HG03571 (cell line): Measurements from ENCODE around the gene AK1.

Source experiments
- ATAC-seq: cut with Tn5 transposase; IDR thresholded peaks from one replicate; pipeline ENCODE4 v1.9.1; 2021; ENCODE audit not compliant: unreplicated experiment

AK1 gene

GRCh38 chr9:127825319-127826051 lies 52.0 kb downstream of the AK1 start:
- no peak for ATAC-seq

DNA sequence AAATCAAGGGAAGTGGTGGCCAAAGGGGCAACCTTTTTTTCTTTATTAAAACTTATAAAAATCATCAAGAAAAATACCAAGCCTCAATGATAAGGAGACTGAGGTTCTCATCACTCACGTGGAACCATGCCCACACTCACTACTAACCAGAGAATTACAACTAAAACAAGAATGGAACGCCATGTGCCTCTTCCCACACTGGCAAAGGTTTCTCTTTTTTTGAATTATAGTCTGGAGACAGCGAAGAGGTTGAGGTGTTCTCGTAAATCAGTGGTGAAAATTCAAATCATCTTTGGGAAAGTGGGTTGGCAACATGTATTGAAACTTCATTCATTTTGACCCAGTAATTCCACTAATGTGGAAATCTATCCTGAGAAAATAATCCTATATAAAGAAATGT lies 55.4 kb downstream of the AK1 start:
- ATAC-seq, result no peak

DNA sequence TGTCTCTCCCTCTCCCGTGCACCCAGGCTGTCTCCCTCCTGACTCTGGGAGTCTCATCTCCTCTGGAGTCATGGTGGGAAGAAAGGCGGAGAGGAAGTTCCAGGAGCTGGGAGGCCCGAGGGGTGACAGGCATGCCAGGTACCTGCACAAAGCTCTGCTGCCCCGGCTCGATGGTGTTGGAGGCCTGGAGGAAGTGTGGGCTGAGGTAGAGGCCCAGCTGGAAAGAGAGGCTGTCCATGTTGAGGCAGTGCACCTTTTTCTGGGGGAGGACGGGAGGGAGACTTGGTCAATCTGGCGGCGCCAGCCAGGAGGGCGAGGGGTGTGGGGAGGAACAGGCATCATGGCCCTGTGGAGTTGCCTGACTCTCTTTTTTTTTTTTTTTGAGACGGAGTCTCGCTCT lies 58.9 kb downstream of the AK1 start:
- no peak for ATAC-seq

DNA sequence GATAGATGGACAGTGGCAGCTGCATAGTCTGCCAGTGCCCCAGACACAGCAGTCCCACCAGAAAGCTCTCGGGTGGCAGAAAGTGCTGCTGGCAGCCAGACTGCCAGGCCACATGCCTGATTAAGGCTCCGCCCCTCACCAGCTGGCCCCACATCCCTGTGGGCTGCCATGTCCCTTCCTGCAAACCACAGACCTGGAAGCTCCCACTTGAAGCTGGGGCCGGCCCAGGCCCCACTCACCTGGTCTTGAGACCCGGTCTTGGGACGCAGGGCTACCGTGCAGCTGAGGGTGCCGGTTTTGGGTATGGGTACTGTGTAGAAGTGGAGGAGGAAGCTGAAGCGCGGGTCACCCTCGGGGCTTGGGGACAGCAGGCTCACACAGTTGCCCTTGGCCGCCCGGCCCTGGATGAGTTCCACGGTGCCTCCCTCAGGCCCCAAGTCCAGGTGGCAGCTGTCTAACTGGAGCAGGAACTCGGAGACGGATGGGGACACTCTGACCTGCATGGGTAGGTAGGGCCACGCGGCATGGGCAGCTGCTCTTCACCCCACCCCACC lies 59.5 kb downstream of the AK1 start:
- ATAC-seq, result no peak

DNA sequence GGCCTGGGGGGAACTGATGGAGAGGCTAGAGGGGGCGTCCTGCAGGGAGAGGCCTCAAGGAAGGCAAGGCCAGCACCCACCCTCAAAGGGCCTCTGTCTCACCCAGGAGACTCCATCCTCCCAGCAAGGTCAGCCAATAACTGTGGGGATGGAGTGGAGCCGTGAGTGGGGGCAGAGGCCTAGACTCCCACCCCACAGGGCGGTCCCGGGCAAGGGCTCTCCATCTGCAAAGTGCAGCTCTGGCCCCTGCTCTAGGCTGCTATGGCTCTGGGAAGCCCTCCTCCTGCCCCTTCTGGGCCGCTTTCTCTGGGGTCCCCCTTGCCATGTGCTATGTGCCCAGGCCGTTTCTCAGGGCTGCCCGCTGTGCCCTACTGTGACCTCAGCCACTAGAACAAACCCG lies 60.7 kb downstream of the AK1 start:
- no peak for ATAC-seq
